GM18868 (cell line): ENCODE data around the gene DHX40.
A peak's percentile ranks its signal among the peaks of the same experiment; 100 is the strongest.
"Not testable (repeated sequence)": the region's sequence is repeated elsewhere in the genome, so short reads cannot be mapped to it uniquely, and the experiment has no call there.

Experiments
- ATAC-seq: cut with Tn5 transposase; IDR thresholded peaks from one replicate; pipeline ENCODE4 v1.9.1; 2021; ENCODE audit warnings: mild to moderate bottlenecking, moderate library complexity; ENCODE audit not compliant: unreplicated experiment

The DHX40 gene, protein sequence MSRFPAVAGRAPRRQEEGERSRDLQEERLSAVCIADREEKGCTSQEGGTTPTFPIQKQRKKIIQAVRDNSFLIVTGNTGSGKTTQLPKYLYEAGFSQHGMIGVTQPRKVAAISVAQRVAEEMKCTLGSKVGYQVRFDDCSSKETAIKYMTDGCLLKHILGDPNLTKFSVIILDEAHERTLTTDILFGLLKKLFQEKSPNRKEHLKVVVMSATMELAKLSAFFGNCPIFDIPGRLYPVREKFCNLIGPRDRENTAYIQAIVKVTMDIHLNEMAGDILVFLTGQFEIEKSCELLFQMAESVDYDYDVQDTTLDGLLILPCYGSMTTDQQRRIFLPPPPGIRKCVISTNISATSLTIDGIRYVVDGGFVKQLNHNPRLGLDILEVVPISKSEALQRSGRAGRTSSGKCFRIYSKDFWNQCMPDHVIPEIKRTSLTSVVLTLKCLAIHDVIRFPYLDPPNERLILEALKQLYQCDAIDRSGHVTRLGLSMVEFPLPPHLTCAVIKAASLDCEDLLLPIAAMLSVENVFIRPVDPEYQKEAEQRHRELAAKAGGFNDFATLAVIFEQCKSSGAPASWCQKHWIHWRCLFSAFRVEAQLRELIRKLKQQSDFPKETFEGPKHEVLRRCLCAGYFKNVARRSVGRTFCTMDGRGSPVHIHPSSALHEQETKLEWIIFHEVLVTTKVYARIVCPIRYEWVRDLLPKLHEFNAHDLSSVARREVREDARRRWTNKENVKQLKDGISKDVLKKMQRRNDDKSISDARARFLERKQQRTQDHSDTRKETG

DNA sequence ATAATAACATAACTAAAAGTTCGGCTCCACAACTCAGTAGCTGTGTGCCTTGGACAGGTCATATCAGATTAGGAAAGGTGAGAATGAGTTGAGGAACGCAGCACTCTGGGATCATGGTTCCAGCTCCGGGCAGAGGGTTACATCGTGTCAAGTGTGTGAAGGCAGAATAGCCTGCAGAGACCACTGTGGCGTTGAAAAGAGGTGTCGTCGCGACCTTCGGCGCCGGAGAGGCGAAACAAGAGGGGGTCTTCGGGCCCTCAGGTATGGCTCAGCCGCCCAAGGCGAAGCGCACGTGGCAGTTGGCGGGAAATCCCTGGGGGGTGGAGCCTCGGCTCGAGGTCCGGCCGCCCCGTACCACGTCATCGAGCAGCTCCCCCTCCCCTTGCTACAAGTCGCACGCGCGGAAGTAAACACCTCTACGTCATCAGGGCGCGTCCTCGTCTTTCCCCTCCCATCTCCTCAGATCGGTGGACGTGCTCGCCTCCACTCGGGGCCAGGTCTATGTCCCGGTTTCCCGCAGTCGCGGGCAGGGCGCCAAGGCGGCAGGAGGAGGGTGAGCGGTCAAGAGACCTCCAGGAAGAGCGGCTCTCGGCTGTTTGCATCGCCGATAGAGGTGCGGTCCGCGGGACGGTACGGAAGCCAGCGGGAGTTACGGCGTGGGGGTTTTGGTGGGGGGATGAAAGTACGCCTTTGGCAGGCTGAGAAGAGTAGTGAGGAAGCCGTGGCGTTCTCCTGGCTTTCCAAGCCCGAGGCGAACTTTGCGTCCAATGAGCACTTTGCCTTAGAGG is at the start of gene DHX40:
Gene DHX40, plus strand, starts transcription at position 440 of the 788 bp plus-strand sequence. Its CDS starts 62 bp downstream, at position 502.
- ATAC-seq, result peak; percentile 82

DNA sequence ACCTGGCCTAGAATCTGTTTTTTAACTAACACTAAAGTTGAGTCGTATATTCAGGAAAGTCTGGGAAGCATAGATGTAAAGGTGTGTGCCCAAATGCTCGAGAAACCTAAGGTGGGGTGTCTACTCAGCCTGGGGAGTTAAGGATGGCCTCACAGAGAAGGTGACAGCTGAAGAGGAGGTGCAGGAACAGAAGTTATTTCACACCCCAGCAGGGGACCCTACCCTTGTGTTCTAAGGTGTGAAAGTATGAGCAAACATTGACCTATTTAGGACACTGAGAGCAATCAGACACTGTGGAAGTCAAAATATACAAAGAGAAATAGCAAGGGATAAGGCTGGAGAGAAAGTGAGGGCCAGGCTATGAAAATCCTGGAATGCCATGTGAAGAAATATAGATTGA is 49.0 kb upstream of the DHX40 start:
- no peak for ATAC-seq

DNA sequence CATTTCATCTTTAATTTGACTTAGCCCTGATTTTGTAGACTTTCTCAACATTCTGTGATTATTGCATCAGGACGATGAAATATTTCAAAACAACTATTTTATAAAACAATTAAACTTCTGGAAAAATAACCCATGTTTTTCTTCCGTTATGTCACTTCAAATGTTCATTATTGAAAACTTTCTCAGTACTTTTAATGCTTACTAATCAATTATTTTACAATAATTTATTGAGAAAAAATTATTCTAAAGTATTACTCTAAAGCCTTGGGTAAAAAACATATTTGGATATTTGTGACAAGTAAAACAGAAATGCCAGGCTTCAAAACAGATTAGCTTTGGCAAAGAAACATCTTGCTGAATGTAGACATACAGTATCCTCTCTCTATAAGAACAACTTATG is 46.3 kb upstream of the DHX40 start:
- no peak for ATAC-seq

- no peak for ATAC-seq
These were observed 45.2 kb upstream of the DHX40 start for GRCh38 chr17:59520251-59520650.

DNA sequence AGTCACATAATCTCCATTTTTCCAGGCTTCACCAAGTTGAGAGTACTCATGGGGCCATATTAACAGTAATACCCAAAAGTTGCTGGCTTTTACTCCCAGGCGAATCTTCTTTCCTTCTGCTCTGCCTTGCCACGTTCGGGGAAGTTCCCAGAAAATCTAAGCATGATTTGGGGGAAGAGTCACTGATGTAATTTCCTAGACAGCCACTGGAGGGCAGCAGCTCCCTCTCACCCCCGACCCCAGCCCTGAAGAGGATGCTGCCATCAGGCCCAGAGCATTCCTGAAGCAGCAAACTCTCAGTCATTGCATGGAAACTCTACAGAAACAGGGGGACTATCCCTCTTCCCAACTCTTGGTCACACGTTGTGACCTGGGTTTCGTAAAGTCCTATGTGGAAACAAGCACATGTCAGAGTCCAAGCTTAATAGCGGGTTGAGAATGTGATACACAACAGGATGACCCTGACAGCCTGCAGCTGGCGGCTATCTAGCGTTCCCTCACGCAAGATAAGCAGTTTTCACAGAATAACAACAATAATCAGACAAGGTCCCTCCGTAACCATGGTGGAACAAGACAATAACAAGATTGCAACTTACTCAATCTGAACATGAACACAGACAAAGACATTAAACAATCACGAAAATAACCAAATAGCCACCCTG is 43.8 kb upstream of the DHX40 start:
- ATAC-seq, result no peak

GRCh38 chr17:59524930-59525329 is 40.5 kb upstream of the DHX40 start:
- not testable (repeated sequence) for ATAC-seq

DNA sequence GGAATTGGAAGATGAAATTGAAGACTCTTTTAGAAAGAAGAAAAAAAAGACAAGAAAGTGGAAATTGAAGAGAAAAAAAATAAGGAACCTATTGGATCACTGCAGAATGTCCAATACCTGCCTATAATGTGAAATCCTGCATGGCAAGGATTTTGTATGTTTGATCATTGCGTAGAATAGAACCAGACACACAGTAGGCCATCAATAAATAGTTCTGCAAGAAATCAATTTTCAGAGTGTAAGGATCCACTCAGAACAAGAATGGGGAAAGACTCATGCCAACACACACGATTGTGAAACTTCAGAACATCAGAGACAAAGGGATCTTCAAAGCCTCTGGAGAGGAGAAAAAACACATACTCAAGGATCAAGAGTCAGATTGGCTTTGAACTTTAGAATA is 39.7 kb upstream of the DHX40 start:
- ATAC-seq, result no peak

DNA sequence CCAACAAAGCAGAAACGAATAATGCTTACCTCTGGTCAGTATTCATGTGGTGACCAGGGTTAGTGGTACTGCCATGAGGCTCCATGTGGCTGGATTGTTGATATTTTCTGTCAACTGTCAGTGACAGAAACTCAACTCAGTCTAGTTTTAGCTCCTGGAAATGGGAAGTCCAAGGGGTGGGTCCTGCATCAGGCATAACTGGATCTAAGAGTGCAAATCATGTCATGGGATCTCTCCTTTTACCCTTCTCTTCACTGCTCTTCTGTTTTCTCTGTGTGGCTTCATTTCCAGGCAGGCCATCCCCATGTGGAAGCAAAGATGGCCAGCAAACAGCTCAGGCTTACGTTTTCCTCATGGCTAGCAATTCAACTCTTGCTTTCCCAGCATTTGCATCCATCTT is 39.0 kb upstream of the DHX40 start:
- no peak for ATAC-seq

DNA sequence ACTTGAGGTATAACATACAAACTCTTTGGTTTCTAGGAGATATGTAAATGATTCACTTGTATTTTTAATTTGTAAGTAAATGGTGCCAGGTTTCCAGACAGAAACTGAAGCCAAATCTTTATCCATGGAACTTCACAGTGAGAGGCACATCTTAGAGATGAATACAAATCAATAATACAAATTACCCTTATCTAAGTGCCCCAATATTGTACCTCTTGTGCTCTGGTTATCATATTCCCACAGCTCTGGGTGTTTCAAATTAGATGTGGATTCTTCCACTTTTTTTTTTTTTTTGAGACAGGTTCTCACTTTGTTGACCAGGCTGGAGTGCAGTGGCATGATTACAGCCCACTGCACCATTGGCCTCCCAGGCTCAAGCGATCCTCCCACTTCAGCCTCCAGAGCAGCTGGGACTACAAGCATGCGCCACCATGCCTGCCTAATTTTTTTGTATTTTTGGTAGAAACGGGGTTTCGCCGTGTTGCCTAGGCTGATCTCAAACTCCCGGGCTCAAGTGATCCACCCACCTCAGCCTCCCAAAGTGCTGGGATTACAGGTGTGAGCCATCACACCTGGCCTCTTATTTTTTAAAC is 38.0 kb upstream of the DHX40 start:
- ATAC-seq, result no peak

DNA sequence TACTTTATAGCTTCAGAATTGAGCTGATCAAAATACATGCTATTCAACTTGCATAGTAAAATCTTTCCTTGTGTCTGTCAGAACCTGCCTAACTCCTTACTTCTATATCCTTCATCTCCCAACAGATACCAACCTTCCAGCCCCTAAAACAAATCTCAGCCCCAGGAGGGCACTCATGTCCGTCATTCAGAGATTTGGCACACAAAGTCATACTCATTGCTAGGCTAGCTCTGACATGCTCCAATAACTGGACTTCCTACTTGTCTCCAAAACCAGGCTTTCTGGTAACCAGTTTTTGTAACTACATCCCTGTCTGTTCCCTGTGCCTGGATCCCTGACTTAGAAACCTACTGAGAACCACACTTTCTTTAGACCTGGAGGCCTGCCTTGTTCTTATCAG is 37.5 kb upstream of the DHX40 start:
- ATAC-seq, result no peak

GRCh38 chr17:59530531-59530930 is 34.9 kb upstream of the DHX40 start:
- ATAC-seq, result no peak

GRCh38 chr17:59533694-59534093 is 31.7 kb upstream of the DHX40 start:
- no peak for ATAC-seq

DNA sequence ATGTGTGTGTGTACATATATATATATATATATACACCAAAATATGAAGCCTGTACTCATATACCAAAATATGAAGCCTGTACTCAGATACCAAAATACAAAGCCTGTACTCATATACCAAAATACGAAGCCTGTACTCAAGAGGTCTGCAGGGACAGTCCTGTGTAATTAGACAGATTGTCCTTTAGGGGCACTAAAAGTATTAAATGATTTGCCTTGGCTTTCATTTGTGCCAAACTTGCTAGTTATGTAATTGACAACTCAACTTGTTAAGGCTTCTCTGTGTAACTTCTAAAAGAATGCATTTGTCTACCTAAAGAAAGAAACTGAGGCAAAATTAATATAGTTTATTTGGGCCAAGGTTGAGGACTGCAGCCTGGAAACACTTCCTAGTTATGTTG is 30.8 kb upstream of the DHX40 start:
- ATAC-seq, result no peak

DNA sequence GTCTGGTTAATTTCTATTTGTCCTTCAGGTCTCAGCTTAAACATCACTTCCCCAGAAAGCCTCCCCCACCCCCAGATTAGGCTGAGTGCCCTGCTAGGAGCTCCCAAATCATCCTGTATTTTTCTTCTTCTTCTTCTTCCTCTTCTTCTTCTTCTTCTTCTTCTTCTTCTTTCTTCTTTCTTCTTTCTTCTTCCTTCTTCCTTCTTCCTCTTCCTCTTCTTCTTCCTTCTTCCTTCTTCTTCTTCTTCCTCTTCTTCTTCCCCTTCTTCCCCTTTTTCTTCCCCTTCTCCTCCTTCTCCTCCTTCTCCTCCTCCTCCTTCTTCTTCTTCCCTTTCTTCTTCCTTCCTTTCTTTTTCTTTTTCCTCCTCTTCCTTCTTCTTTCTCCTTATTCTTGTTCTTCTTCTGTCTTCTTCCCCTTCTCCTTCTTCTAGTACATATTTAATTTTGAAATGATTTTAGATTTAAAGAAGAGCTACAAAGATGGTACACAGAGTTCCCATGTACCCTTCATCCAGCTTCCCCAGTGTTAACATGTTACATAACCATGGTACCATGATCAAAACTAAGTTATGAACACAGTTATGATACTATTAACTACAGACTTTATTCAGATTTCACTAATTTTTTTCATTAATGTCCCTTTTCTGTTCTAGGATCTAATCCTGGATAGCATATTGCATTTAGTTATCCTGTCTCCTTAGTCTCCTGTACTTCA is 27.1 kb upstream of the DHX40 start:
- ATAC-seq, result no peak

DNA sequence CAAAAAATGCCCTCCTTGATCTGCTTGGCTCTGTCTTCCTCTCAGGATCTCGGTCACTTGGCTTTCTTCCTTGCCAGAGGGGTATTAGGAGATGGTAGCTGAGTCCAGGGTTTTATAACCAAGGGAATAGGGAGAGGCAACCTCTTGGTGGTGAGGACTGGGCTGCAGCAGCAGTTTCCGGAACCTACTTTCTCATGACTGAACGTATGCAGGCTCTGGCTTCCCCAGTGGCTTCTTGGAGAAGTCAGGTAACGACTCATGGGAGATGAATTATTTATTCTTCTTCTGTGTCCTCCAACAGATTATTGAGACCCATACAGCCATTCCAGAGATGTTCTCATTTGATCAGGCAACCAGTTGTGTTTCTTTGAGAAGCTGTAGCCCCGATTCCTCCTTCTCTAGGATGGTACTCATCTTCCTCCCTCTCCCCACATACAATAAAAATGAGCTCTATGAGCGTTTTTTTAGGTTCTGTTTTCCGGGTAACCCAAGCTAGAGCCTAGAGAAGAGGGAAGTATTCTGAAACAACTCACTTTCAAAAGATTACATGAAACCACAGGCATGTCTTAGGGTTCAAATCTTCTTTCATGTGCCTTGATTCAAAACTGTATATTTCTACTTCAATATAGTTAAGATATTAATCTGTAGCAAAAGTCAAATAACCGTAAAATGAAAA is 22.3 kb upstream of the DHX40 start:
- ATAC-seq, result no peak

- ATAC-seq, result no peak
These were observed 19.5 kb upstream of the DHX40 start for GRCh38 chr17:59545942-59546341.

DNA sequence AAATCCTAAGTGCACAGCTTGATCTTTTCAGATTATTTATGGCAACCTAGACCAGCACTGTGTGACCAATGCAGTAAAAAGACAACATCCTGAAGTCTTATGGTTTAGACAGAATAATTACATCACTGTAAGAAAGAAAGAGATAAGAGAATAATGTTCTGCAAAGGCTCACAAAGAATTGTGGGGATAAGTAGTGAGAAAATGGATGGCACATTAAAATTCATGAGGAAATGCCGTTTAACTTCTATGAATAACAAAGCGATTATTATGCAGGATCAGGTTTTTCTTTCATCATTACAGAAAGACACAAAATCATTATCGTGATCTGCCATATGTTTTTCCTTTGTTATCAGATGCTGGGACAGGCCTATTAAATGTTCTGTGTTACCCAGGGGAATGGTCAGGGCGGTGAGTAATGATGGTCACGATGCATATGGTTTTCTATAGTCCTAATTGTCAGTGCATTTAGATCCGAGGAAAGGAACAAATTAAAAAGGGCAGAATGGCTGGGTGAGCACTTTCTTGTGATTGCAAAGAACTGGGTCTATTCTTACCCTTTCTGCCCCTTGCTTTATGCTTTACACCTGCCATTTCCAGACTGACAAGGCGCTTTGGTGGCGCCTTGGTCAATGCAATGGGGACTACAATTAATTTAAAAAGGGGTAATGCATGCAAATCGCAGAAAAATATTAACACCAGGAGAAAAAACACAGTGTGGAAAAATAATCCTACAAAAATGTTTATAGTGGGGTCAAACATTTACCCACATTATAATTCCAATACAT is 18.1 kb upstream of the DHX40 start:
- no peak for ATAC-seq

DNA sequence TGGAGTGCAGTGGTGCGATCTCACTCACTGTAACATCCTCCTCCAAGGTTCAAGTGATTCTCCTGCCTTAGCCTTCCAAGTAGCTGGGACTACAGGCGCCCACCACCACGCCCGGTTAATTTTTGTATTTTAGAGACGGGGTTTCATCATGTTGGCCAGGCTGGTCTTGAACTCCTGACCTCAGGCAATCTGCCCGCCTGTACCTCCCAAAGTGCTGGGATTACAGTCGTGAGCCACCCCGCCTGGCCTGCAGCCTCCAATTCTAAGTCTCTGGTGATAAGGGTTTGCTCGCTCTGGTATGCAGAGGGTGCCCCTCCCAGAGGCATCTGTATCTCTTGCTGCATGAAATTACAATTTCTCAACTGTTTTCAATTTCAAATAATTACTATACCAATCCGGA is 16.4 kb upstream of the DHX40 start:
- ATAC-seq, result not testable (repeated sequence)

DNA sequence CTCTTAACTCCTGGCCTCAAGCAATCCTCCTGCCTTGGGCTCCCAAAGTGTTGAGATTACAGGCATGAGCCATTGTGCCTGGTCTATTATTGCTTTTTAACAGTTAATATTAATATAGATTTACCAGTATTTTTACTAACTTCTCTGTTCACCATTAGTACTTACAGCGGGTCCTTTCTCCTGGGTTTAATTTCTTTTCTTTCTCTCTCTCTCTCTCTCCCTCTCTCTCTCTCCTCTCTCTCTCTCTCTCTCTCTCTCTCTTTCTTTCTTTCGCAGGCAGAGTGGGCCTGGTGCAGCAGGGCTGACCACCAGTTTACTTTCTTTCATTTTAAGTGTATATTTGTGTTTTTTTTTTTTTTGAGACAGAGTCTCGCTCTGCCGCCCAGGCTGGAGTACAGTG is 14.7 kb upstream of the DHX40 start:
- no peak for ATAC-seq
